Cardiac septum (tissue), 1 donor: Measurements from ENCODE around the gene RIPPLY3. TPM values are rescaled to one million over a fixed set of nuclear protein-coding genes. Genes with fewer than 3 reads are reported as not detected.

ENCODE experiments used
- DNase-seq: peaks from one replicate; pipeline ENCODE4 v3.0.0-alpha.2; 2020; ENCODE audit warnings: low spot score
- intact Hi-C: fragments of 100-400 bp; cut with DNase I; formaldehyde crosslinking; loops from one replicate; pipeline ENCODE4 v1.14.0; 2022
- long read RNA-seq: library from polyadenylated mRNA; unstranded; transcript quantifications from one replicate; pipeline ENCODE4 v2.0.0, GENCODE V29; 2021
- total RNA-seq: library from RNA; stranded (reverse); fragmentation: NEBNext Ultra II Directional; extraction: Animal tissue kit (Norgen Biotek cat#: 25700); gene quantifications from one replicate; pipeline ENCODE4 v1.2.1, GENCODE V29; 2021
- donor health status: DM: no; HTN: no; CAD: no.

RIPPLY3 gene
- total RNA-seq, result not detected
- long read RNA-seq, result 0 reads

GRCh38 chr21:37006486-37007291 lies at the start of gene RIPPLY3:
Gene RIPPLY3 (plus strand): TSS chr21:37006702. CDS start chr21:37006773, 71 bp downstream.
- DNase-seq, result no peak
- intact Hi-C loops, result no loop called here

- intact Hi-C loops, result no loop called here
These were observed 47.3 kb upstream of the RIPPLY3 start for GRCh38 chr21:36959020-36959835.

DNA sequence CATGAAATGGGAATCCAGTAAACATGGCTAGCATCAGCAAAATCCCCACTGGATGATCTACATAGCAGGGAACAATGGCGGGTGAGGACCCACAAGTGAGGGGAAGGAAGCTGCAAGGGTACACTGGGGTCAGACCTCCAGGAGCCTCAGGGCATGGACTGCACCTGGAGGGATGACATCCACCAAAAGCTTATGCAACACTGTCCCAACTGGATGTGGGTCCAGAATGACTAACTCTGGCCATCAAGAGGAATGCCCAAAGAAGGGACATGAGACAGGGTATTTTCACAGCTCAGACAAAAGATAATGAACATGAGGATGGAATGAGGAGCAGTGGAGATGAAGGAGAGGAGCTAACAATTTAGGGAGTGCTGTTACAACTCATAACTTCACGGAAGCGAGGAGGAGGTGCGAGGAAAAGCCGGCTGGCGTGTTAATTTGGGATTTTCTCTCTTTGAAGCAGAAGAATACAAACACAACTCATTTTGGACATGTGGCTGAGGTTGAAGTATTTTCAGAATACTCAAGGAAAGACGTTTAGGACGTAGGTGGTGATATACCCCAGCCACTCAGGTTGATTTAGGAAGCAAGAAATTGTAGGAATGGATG lies 45.7 kb upstream of the RIPPLY3 start:
- DNase-seq, result no peak
- intact Hi-C loops, result no loop called here

More at GRCh38 chr21:36959020-36959835, 47.3 kb upstream of the RIPPLY3 start:
- no peak for DNase-seq

- intact Hi-C loops, result no loop called here
- no peak for DNase-seq
These were observed 44.3 kb upstream of the RIPPLY3 start for GRCh38 chr21:36962098-36962780.

DNA sequence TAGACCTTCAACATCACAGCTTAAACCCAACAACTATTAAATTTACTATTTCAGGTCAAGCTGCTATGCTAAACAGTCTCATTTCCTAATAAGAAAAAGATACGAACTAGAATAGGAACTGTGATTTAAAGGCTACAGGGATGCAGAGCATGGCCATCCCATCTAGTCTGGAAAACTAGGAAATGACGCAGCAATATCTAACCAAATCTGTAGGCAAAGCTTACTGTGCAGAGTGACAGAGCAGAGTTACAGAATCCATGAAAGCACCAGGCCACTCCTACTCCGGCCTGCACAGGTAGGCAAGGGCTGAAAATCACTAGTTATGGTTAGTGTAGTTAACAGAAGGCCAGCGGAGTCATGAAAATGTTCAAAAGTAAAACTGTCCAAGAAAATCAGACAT lies 42.1 kb upstream of the RIPPLY3 start:
- DNase-seq, result no peak
- intact Hi-C loops, result no loop called here

GRCh38 chr21:36964827-36965719 lies 41.4 kb upstream of the RIPPLY3 start:
- intact Hi-C loops, result no loop called here
- DNase-seq, result no peak

GRCh38 chr21:36965720-36966065 lies 40.8 kb upstream of the RIPPLY3 start:
- no peak for DNase-seq
- intact Hi-C loops, result loop anchor here (1.0 kb wide), 1 partner anchor 25 kb away; no protein-coding TSS in a partner anchor

GRCh38 chr21:36966066-36966820 lies 40.3 kb upstream of the RIPPLY3 start, which contains the start of gene HLCS:
Gene HLCS (minus strand): TSS chr21:36966669. CDS start chr21:36966638, 31 bp downstream.
- no peak for DNase-seq
- intact Hi-C loops, result loop anchor here (1.0 kb wide), 1 partner anchor 24 kb away; no protein-coding TSS in a partner anchor

- no peak for DNase-seq
- intact Hi-C loops, result loop anchor here (1.0 kb wide), 1 partner anchor 23 kb away; no protein-coding TSS in a partner anchor
These were observed 39.4 kb upstream of the RIPPLY3 start for GRCh38 chr21:36966821-36967768.

GRCh38 chr21:36968414-36968813 lies 38.1 kb upstream of the RIPPLY3 start:
- intact Hi-C loops, result no loop called here
- no peak for DNase-seq

GRCh38 chr21:36968976-36969375 lies 37.5 kb upstream of the RIPPLY3 start:
- no peak for DNase-seq
- intact Hi-C loops, result no loop called here

DNA sequence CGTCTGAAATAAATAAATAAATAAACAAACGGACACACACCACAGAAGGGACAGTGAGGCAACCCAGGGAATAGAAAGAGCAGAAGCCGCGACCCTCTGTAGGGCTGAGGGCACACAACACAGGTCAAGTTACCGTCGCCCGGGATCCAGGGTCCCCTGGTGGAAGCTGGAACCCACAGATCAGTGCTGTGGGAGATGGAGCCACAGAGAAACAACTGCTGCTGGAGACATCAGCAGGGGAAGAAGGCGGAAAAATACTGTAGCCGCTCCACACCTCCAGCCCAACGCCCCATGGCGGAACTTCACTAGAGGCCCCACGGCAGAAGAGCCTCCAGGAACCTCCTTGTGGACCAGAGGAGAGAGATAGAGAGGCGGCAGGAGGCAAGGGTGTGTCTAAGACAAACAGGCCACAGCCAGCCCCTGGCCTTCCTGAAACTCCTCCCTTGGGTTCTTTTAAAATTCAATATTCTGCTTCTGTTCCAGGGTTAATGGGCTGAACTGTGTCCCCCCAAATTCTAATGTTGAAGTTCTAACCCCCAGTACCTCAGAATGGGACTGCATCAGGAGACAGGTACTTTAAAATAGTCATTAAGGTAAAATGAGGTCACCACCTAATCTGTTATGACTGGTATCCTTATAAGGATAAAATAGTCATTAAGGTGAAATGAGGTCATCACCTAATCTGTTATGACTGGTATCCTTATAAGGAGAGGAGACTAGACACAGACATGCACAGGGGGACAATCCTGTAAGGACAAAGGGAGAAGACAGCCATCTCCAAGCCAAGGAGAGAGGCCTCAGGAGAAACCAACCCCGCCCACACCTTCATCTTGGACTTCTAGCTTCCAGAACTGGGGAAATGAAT lies 32.3 kb upstream of the RIPPLY3 start:
- intact Hi-C loops, result no loop called here
- DNase-seq, result no peak

GRCh38 chr21:36974851-36975192 lies 31.7 kb upstream of the RIPPLY3 start:
- no peak for DNase-seq
- intact Hi-C loops, result loop anchor here (5.0 kb wide), 1 partner anchor 37 kb away; no protein-coding TSS in a partner anchor

- intact Hi-C loops, result loop anchor here (5.0 kb wide), 1 partner anchor 36 kb away; no protein-coding TSS in a partner anchor
- no peak for DNase-seq
These were observed 30.2 kb upstream of the RIPPLY3 start for GRCh38 chr21:36976228-36976861.
